Lower leg skin (tissue), 4 donors: Measurements from ENCODE around the gene NR6A1. TPM values are rescaled to one million over a fixed set of nuclear protein-coding genes. Genes with fewer than 3 reads are reported as not detected.

ENCODE experiments used
- DNase-seq, 2 donors: peaks; one replicate each; pipeline ENCODE4 v3.0.0-alpha.2; 2019; ENCODE audit warnings: low spot score in 2 of 2
- H3K4me3 ChIP-seq: fragments of 200-600 bp; sonication (generic); 2 replicates; pipeline ENCODE4 v1.5.1; 2017; ENCODE audit warnings: mild to moderate bottlenecking, low read depth; ENCODE audit not compliant: poor library complexity, severe bottlenecking
- POLR2A ChIP-seq, 2 donors: fragments of 450-650 bp; IDR thresholded peaks; one replicate each; pipeline ENCODE4 v1.6.1; 2016 to 2017; ENCODE audit warnings: antibody characterized with exemption in 2 of 2, mild to moderate bottlenecking in 1 of 2, moderate library complexity in 1 of 2
- WGBS, 2 donors: methylation state at CpG; one replicate each; pipeline ENCODE4 v1.1.5; 2018; 5-methylcytosine and 5-hydroxymethylcytosine counted together
- intact Hi-C: fragments of 100-400 bp; cut with DNase I; formaldehyde crosslinking; loops from one replicate; pipeline ENCODE4 v1.15.0; 2023; ENCODE audit warnings: low total_unique reads
- total RNA-seq, 4 donors: library from RNA; depleted of rRNA; stranded (reverse); fragments of >200 nt; gene quantifications; one replicate each; pipeline ENCODE4 v1.1.0, GENCODE V29; 2016
- TF ChIP-seq, protein P1 (sequence below), 3 donors: fragments of 450-650 bp; IDR thresholded peaks; one replicate each; pipeline ENCODE4 v1.5.1; 2016; ENCODE audit warnings: antibody characterized with exemption in 3 of 3, mild to moderate bottlenecking in 3 of 3, moderate library complexity in 2 of 3

The NR6A1 gene
- total RNA-seq, 4 donors from 2014 or later: 3.0 to 4.9 (median 3.8) TPM

GRCh38 chr9:124813041-124813440 is 41.9 kb upstream of the NR6A1 start:
- no peak for TF ChIP-seq POLR2A (IDR thresholded peaks at IDR 0.05)
- TF ChIP-seq, protein P1, sequence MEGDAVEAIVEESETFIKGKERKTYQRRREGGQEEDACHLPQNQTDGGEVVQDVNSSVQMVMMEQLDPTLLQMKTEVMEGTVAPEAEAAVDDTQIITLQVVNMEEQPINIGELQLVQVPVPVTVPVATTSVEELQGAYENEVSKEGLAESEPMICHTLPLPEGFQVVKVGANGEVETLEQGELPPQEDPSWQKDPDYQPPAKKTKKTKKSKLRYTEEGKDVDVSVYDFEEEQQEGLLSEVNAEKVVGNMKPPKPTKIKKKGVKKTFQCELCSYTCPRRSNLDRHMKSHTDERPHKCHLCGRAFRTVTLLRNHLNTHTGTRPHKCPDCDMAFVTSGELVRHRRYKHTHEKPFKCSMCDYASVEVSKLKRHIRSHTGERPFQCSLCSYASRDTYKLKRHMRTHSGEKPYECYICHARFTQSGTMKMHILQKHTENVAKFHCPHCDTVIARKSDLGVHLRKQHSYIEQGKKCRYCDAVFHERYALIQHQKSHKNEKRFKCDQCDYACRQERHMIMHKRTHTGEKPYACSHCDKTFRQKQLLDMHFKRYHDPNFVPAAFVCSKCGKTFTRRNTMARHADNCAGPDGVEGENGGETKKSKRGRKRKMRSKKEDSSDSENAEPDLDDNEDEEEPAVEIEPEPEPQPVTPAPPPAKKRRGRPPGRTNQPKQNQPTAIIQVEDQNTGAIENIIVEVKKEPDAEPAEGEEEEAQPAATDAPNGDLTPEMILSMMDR (IDR thresholded peaks at IDR 0.05): no peak
- H3K4me3 ChIP-seq: no peak overlapping the region
- WGBS, 2 donors: 63 to 77% methylated on average over 7 of the region's 7 CpGs
- intact Hi-C loops: no loop called here
- no peak for DNase-seq

GRCh38 chr9:124812441-124812876 is 41.3 kb upstream of the NR6A1 start:
- WGBS, 2 donors: 48 to 54% methylated on average over 6 of the region's 6 CpGs
- TF ChIP-seq POLR2A (IDR thresholded peaks at IDR 0.05): no peak
- TF ChIP-seq, protein P1 (IDR thresholded peaks at IDR 0.05): no peak
- H3K4me3 ChIP-seq: no peak overlapping the region
- intact Hi-C loops: no loop called here
- DNase-seq: peak in 1 of 2 donors; percentile 94

DNA sequence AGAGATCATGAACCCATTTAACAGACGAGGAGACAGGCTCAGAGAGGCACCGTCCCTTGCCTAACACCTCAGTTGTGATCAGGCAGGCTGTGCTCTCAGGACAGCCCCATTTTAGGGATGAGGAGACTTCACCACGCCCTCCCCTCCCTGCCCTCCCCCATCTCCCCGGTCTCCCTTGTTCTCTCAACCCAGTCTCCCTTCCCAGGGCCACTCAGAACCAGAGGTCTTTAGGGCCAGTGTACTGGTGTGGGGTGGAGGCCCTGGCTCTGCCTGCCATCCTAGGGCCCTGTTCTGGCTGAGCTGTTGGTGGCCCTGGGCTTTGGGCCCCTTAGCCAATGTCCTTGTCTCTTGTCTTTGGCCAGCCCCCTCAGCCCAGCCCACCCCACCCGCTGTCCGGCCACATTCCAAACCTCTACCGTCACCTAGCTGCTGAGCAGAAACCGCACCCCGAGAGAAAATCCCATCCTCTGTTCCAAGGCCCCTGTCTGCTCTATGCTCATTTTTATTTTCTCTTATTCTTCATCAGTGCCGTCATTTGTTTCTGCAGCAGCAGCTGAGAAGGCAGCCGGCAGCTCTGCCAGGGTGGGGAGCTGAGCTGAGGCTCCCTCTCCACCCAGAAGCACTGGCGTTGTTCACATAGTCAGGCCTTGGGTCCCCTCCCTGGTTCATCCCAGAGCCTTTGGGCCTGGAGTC is 39.7 kb upstream of the NR6A1 start:
- no peak for TF ChIP-seq POLR2A (IDR thresholded peaks at IDR 0.05)
- TF ChIP-seq, protein P1 (IDR thresholded peaks at IDR 0.05): no peak
- WGBS, 2 donors: 49 to 50% methylated on average over 12 of the region's 12 CpGs
- intact Hi-C loops: no loop called here
- no peak overlapping the region for H3K4me3 ChIP-seq
- DNase-seq: no peak

DNA sequence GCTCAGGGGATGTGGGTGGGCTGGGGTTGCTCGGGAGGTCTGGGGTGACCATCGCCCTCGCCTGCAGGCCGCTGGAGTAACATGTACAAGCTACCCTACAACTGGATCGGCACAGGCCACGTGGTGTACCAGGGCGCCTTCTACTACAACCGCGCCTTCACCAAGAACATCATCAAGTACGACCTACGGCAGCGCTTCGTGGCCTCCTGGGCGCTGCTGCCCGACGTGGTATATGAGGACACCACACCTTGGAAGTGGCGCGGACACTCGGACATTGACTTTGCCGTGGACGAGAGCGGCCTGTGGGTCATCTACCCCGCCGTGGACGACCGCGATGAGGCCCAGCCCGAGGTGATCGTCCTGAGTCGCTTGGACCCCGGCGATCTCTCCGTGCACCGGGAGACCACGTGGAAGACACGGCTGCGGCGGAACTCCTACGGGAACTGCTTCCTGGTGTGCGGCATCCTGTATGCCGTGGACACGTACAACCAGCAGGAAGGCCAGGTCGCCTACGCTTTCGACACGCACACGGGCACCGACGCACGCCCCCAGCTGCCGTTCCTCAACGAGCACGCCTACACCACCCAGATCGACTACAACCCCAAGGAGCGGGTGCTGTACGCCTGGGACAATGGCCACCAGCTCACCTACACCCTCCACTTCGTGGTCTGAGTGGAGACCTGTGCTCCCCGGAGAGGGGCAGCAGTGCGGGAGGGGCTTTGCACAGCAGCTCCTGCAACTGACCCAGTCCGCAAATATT is 38.8 kb upstream of the NR6A1 start:
- intact Hi-C loops: no loop called here
- no peak for DNase-seq
- H3K4me3 ChIP-seq: no peak overlapping the region
- TF ChIP-seq, protein P1 (IDR thresholded peaks at IDR 0.05): no peak
- TF ChIP-seq POLR2A (IDR thresholded peaks at IDR 0.05): no peak
- 93 to 94% methylated on average over 54 to 60 of the region's 60 CpGs for WGBS, 2 donors

GRCh38 chr9:124809211-124809610 is 38.1 kb upstream of the NR6A1 start:
- DNase-seq: no peak
- no peak overlapping the region for H3K4me3 ChIP-seq
- intact Hi-C loops: no loop called here
- TF ChIP-seq POLR2A (IDR thresholded peaks at IDR 0.05): no peak
- TF ChIP-seq, protein P1 (IDR thresholded peaks at IDR 0.05): no peak
- WGBS, 2 donors: 87 to 90% methylated on average over 6 of the region's 6 CpGs
